GM19351 (cell line): ENCODE measurements around the gene EXOC6.
A peak's percentile ranks its signal among the peaks of the same experiment; 100 is the strongest.
"Not testable (repeated sequence)": the region's sequence is repeated elsewhere in the genome, so short reads cannot be mapped to it uniquely, and the experiment has no call there.

Experiments
- ATAC-seq: cut with Tn5 transposase; IDR thresholded peaks from one replicate; pipeline ENCODE4 v1.9.1; 2021; ENCODE audit warnings: mild to moderate bottlenecking, moderate library complexity; ENCODE audit not compliant: unreplicated experiment

The EXOC6 gene

GRCh38 chr10:93075369-93076221 is 227.3 kb downstream of the EXOC6 start:
- no peak for ATAC-seq

- no peak for ATAC-seq
Observed at GRCh38 chr10:93076871-93077270, 228.6 kb downstream of the EXOC6 start.

- ATAC-seq = no peak
Observed at GRCh38 chr10:93077860-93078337, 229.6 kb downstream of the EXOC6 start.

- ATAC-seq = no peak
Observed at GRCh38 chr10:93079663-93080349, 231.5 kb downstream of the EXOC6 start.

- peak; percentile 51 for ATAC-seq
Observed at GRCh38 chr10:93080350-93081046, 232.2 kb downstream of the EXOC6 start.

GRCh38 chr10:93081318-93081717 is 233.0 kb downstream of the EXOC6 start:
- ATAC-seq = no peak

- no peak for ATAC-seq
Observed at GRCh38 chr10:93081834-93082233, 233.5 kb downstream of the EXOC6 start.

- ATAC-seq = no peak
Observed at GRCh38 chr10:93083743-93084539, 235.6 kb downstream of the EXOC6 start.

GRCh38 chr10:93085272-93085859 is 237.0 kb downstream of the EXOC6 start:
- ATAC-seq = no peak

GRCh38 chr10:93086289-93086688 is 238.0 kb downstream of the EXOC6 start:
- no peak for ATAC-seq

- ATAC-seq = no peak
Observed at GRCh38 chr10:93087846-93088245, 239.5 kb downstream of the EXOC6 start.

GRCh38 chr10:93088466-93088865 is 240.1 kb downstream of the EXOC6 start:
- no peak for ATAC-seq

GRCh38 chr10:93090619-93091018 is 242.3 kb downstream of the EXOC6 start:
- ATAC-seq = no peak

- ATAC-seq = no peak
Observed at GRCh38 chr10:93091960-93092359, 243.6 kb downstream of the EXOC6 start.

GRCh38 chr10:93095225-93095624 is 246.9 kb downstream of the EXOC6 start:
- ATAC-seq = no peak

GRCh38 chr10:93096901-93097300 is 248.6 kb downstream of the EXOC6 start:
- ATAC-seq = no peak

GRCh38 chr10:93097386-93097785 is 249.1 kb downstream of the EXOC6 start:
- ATAC-seq = no peak

GRCh38 chr10:93098816-93099215 is 250.5 kb downstream of the EXOC6 start:
- no peak for ATAC-seq

- ATAC-seq = no peak
Observed at GRCh38 chr10:93099670-93100069, 251.3 kb downstream of the EXOC6 start.

- not testable (repeated sequence) for ATAC-seq
Observed at GRCh38 chr10:93101148-93101547, 252.8 kb downstream of the EXOC6 start.
